Activated naive CD8-positive, alpha-beta T cell treated with anti-CD3 and anti-CD28 coated beads, Interleukin-2, amount 10 ng/mL, durations not matched to agents 7 days and 5 days (primary cell): Measurements from ENCODE around the gene MIXL1. TPM values are rescaled to one million over a fixed set of nuclear protein-coding genes. Genes with fewer than 3 reads are reported as not detected.
"Not testable (repeated sequence)": the region's sequence is repeated elsewhere in the genome, so short reads cannot be mapped to it uniquely, and the experiment has no call there.

Source experiments
- ATAC-seq: fragments of 150-1000 bp; cut with Tn5 transposase; one replicate; pipeline ENCODE4 v1.10.0; 2021; ENCODE audit warnings: low read depth, moderate library complexity
- POLR2A ChIA-PET: fragments of 350-600 bp; sonication (Branson Sonifier 250); formaldehyde crosslinking; loops from one replicate; lab custom pipeline; 2021; ENCODE audit warnings: antibody characterized with exemption; lab: Charles Lee
- DNase-seq: peaks from one replicate; pipeline ENCODE4 v3.0.0; 2021
- H3K27ac Mint-ChIP-seq: one replicate; pipeline ENCODE4 v1.8.0; 2022; ENCODE audit warnings: mild to moderate bottlenecking, mixed read lengths
- H3K27me3 Mint-ChIP-seq: one replicate; pipeline ENCODE4 v1.8.0; 2022; ENCODE audit warnings: mild to moderate bottlenecking, moderate library complexity, mixed read lengths
- H3K36me3 Mint-ChIP-seq: one replicate; pipeline ENCODE4 v1.8.0; 2021; ENCODE audit warnings: mild to moderate bottlenecking, mixed read lengths
- H3K4me1 Mint-ChIP-seq: one replicate; pipeline ENCODE4 v1.8.0; 2021; ENCODE audit warnings: mixed read lengths
- H3K4me3 Mint-ChIP-seq: one replicate; pipeline ENCODE4 v1.8.0; 2022; ENCODE audit warnings: mild to moderate bottlenecking, moderate library complexity, mixed read lengths
- H3K9me3 Mint-ChIP-seq: one replicate; pipeline ENCODE4 v1.8.0; 2021; ENCODE audit warnings: mixed read lengths
- total RNA-seq, 2 experiments: library from RNA; stranded (reverse); gene quantifications; one replicate each; pipeline ENCODE4 v1.2.3, GENCODE V29; 2021

The MIXL1 gene
- total RNA-seq, 2 experiments from 2014 or later: not detected

GRCh38 chr1:226272233-226272902 lies 48.9 kb downstream of the MIXL1 start:
- not testable (repeated sequence) for H3K27me3 Mint-ChIP-seq, H3K9me3 Mint-ChIP-seq, H3K27ac Mint-ChIP-seq, H3K4me3 Mint-ChIP-seq, DNase-seq, ATAC-seq, H3K36me3 Mint-ChIP-seq, H3K4me1 Mint-ChIP-seq
- POLR2A ChIA-PET: interaction anchor here (0.6 kb wide), 1 partner anchor 15 kb away, joined by 3 read pairs; no protein-coding TSS in a partner anchor

- Mint-ChIP-seq H3K4me3 (no peak overlapping the region), H3K4me1 (no peaks in the 10 kb centered on the region), H3K36me3 (peaks cover 11% of the 10 kb centered on the region), H3K27ac (no peak overlapping the region), H3K27me3 (no peaks in the 10 kb centered on the region), H3K9me3 (no peaks in the 10 kb centered on the region)
- POLR2A ChIA-PET: no interaction called here
- ATAC-seq (no peak), DNase-seq (no peak)
Measured at GRCh38 chr1:226274138-226274537, 50.7 kb downstream of the MIXL1 start.

- H3K9me3 Mint-ChIP-seq: no peaks in the 10 kb centered on the region
- peaks cover 9% of the 10 kb centered on the region for H3K36me3 Mint-ChIP-seq
- no peaks in the 10 kb centered on the region for H3K27me3 Mint-ChIP-seq
- DNase-seq (no peak), ATAC-seq (no peak)
- POLR2A ChIA-PET: no interaction called here
- no peaks in the 10 kb centered on the region for H3K4me1 Mint-ChIP-seq
- no peak overlapping the region for H3K27ac Mint-ChIP-seq
- H3K4me3 Mint-ChIP-seq: no peak overlapping the region
Measured at GRCh38 chr1:226276077-226276682, 52.7 kb downstream of the MIXL1 start.

Other genes starting within 250 kb of the MIXL1 start
- 10 to 100 TPM; 17.2 to 18.5 TPM for gene SDE2, start 224.3 kb upstream of the MIXL1 start, total RNA-seq
- gene H3-3A, start 160.9 kb upstream of the MIXL1 start, total RNA-seq: 100 to 1,000 TPM; 454 to 466 TPM
- 10 to 100 TPM; 21.0 to 22.6 TPM for gene ACBD3, start 36.9 kb upstream of the MIXL1 start, total RNA-seq
- gene LIN9, start 85.5 kb downstream of the MIXL1 start, total RNA-seq: 10 to 100 TPM; 11.0 to 11.1 TPM
- 100 to 1,000 TPM; 128 to 132 TPM for gene PARP1, start 184.4 kb downstream of the MIXL1 start, total RNA-seq